Endothelial cell (in vitro differentiated cells): ENCODE results near the gene C13orf46. TPM values are rescaled to one million over a fixed set of nuclear protein-coding genes. Genes with fewer than 3 reads are reported as not detected.
A peak's percentile ranks its signal among the peaks of the same experiment; 100 is the strongest.

Experiments
- DNase-seq: peaks from one replicate; pipeline ENCODE4 v3.0.0; 2021; ENCODE audit warnings: low spot score
- H3K27ac Mint-ChIP-seq: one replicate; pipeline ENCODE4 v1.8.0; 2021; ENCODE audit warnings: mixed read lengths, inconsistent platforms; ENCODE audit not compliant: unreplicated experiment
- H3K27me3 Mint-ChIP-seq: one replicate; pipeline ENCODE4 v1.8.0; 2021; ENCODE audit warnings: mild to moderate bottlenecking, moderate library complexity, mixed read lengths, inconsistent platforms; ENCODE audit not compliant: unreplicated experiment
- H3K36me3 Mint-ChIP-seq: one replicate; pipeline ENCODE4 v1.8.0; 2021; ENCODE audit warnings: mild to moderate bottlenecking, low read depth, mixed read lengths, inconsistent platforms; ENCODE audit not compliant: unreplicated experiment
- H3K4me1 Mint-ChIP-seq: one replicate; pipeline ENCODE4 v1.8.0; 2021; ENCODE audit warnings: mild to moderate bottlenecking, mixed read lengths, inconsistent platforms; ENCODE audit not compliant: unreplicated experiment
- H3K4me3 Mint-ChIP-seq: one replicate; pipeline ENCODE4 v1.8.0; 2021; ENCODE audit warnings: mild to moderate bottlenecking, mixed read lengths, inconsistent platforms; ENCODE audit not compliant: unreplicated experiment
- H3K9me3 Mint-ChIP-seq: one replicate; pipeline ENCODE4 v1.8.0; 2021; ENCODE audit warnings: mixed read lengths, inconsistent platforms; ENCODE audit not compliant: unreplicated experiment
- CTCF ChIP-seq: fragments of 200-600 bp; sonication (generic); IDR thresholded peaks from one replicate; pipeline ENCODE4 v1.5.0; 2021; ENCODE audit warnings: antibody characterized with exemption; ENCODE audit not compliant: unreplicated experiment
- total RNA-seq: library from RNA; stranded (reverse); fragmentation: NEBNext Ultra II Directional; extraction: Animal tissue kit (Norgen Biotek cat#: 25700); gene quantifications from one replicate; pipeline ENCODE4 v1.2.1, GENCODE V29; 2021; ENCODE audit not compliant: unreplicated experiment

The C13orf46 gene
- total RNA-seq, 1 donor from 2014 or later = 1.5 TPM

- Mint-ChIP-seq H3K4me3 (no peak overlapping the region), H3K9me3 (no peaks in the 10 kb centered on the region), H3K27me3 (peaks cover 12% of the 10 kb centered on the region), H3K4me1 (no peaks in the 10 kb centered on the region), H3K27ac (no peak overlapping the region), H3K36me3 (peaks cover 24% of the 10 kb centered on the region)
- no peak for TF ChIP-seq CTCF
- no peak for DNase-seq
Observed at GRCh38 chr13:114013952-114014629, 40.2 kb upstream of the C13orf46 start.

- Mint-ChIP-seq H3K27me3 (peaks cover 13% of the 10 kb centered on the region), H3K9me3 (no peaks in the 10 kb centered on the region), H3K36me3 (peaks cover 25% of the 10 kb centered on the region), H3K4me1 (no peaks in the 10 kb centered on the region), H3K27ac (no peak overlapping the region), H3K4me3 (no peak overlapping the region)
- no peak for DNase-seq
- no peak for TF ChIP-seq CTCF
Observed at GRCh38 chr13:114013336-114013735, 39.5 kb upstream of the C13orf46 start.

- Mint-ChIP-seq H3K27me3 (peaks cover 13% of the 10 kb centered on the region), H3K27ac (no peak overlapping the region), H3K4me1 (no peaks in the 10 kb centered on the region), H3K4me3 (no peak overlapping the region), H3K36me3 (peaks cover 25% of the 10 kb centered on the region), H3K9me3 (no peaks in the 10 kb centered on the region)
- no peak for DNase-seq
- no peak for TF ChIP-seq CTCF
Observed at GRCh38 chr13:114012921-114013320, 39.0 kb upstream of the C13orf46 start.

- TF ChIP-seq CTCF = no peak
- Mint-ChIP-seq H3K36me3 (peaks cover 25% of the 10 kb centered on the region), H3K4me1 (no peaks in the 10 kb centered on the region), H3K27ac (no peak overlapping the region), H3K9me3 (no peaks in the 10 kb centered on the region), H3K27me3 (peaks cover 13% of the 10 kb centered on the region), H3K4me3 (no peak overlapping the region)
- no peak for DNase-seq
Observed at GRCh38 chr13:114012141-114012540, 38.3 kb upstream of the C13orf46 start.

GRCh38 chr13:114011226-114011625 is 37.4 kb upstream of the C13orf46 start:
- Mint-ChIP-seq H3K27me3 (peaks cover 13% of the 10 kb centered on the region), H3K27ac (peak overlapping the region; percentile 84), H3K4me1 (no peaks in the 10 kb centered on the region), H3K36me3 (peaks cover 19% of the 10 kb centered on the region), H3K9me3 (no peaks in the 10 kb centered on the region), H3K4me3 (peak overlapping the region; percentile 66)
- no peak for TF ChIP-seq CTCF
- no peak for DNase-seq
